Fibroblast of lung (primary cell): Measurements from ENCODE around the gene ZNF584. TPM values are rescaled to one million over a fixed set of nuclear protein-coding genes. Genes with fewer than 3 reads are reported as not detected.

Experiments
- DNase-seq, 2 donors: peaks; one replicate each; pipeline versions ENCODE4 v3.0.0 to v3.0.0-alpha.2; 2010; ENCODE audit warnings: low read depth in 2 of 2
- H2AFZ ChIP-seq: 2 replicates; pipeline ENCODE4 v1.5.1; 2012; ENCODE audit warnings: low read length, control low read depth, inconsistent platforms
- H3K27ac ChIP-seq: 2 replicates; pipeline ENCODE4 v1.5.1; 2011; ENCODE audit warnings: low read length, control low read depth; ENCODE audit not compliant: insufficient read depth
- H3K27me3 ChIP-seq: 2 replicates; pipeline ENCODE4 v1.5.1; 2011; ENCODE audit warnings: mild to moderate bottlenecking, low read length; ENCODE audit not compliant: control insufficient read depth, insufficient read depth
- H3K36me3 ChIP-seq: 2 replicates; pipeline ENCODE4 v1.5.1; 2011; ENCODE audit warnings: low read length; ENCODE audit not compliant: control insufficient read depth, insufficient read depth
- H3K4me1 ChIP-seq: 2 replicates; pipeline ENCODE4 v1.5.1; 2011; ENCODE audit warnings: low read length; ENCODE audit not compliant: control insufficient read depth, insufficient read depth; ENCODE audit errors: extremely low read depth
- H3K4me2 ChIP-seq: 2 replicates; pipeline ENCODE4 v1.5.1; 2011; ENCODE audit warnings: low read length, control low read depth; ENCODE audit not compliant: insufficient read depth; ENCODE audit errors: extremely low read depth
- H3K4me3 ChIP-seq, 4 experiments: fragments of 200-600 bp in 1 of 4; sonication (generic) in 1 of 4; replicated peaks in 1 of 4; 2 replicates each; pipeline ENCODE4 v1.5.1; 2011 to 2016; ENCODE audit warnings: low read length in 4 of 4, low read depth in 3 of 4, mild to moderate bottlenecking in 3 of 4, control low read depth in 2 of 4, inconsistent platforms in 1 of 4, mixed read lengths in 1 of 4; ENCODE audit not compliant: insufficient read depth in 1 of 4; ENCODE audit errors: control extremely low read depth in 1 of 4
- H3K79me2 ChIP-seq: 2 replicates; pipeline ENCODE4 v1.5.1; 2012; ENCODE audit warnings: mild to moderate bottlenecking, low read length, inconsistent platforms; ENCODE audit not compliant: control insufficient read depth, insufficient read depth
- H3K9ac ChIP-seq: 2 replicates; pipeline ENCODE4 v1.5.1; 2011; ENCODE audit warnings: mild to moderate bottlenecking, low read length, control low read depth; ENCODE audit not compliant: insufficient read depth
- H3K9me3 ChIP-seq: 2 replicates; pipeline ENCODE4 v1.5.1; 2012; ENCODE audit warnings: low read depth, low read length; ENCODE audit not compliant: control insufficient read depth, insufficient read depth
- H4K20me1 ChIP-seq: 2 replicates; pipeline ENCODE4 v1.5.1; 2011; ENCODE audit warnings: low read length; ENCODE audit not compliant: control insufficient read depth, insufficient read depth; ENCODE audit errors: extremely low read depth
- CTCF ChIP-seq, 2 donors: IDR thresholded peaks in 1 of 2; conservative IDR thresholded peaks in 1 of 2; 1 replicate in 1 of 2; 2 replicates in 1 of 2; pipeline ENCODE4 v1.5.1; 2011 to 2012; ENCODE audit warnings: low read length in 2 of 2, control low read depth in 1 of 2, inconsistent platforms in 1 of 2, low read depth in 1 of 2, mild to moderate bottlenecking in 1 of 2
- EZH2 ChIP-seq: IDR thresholded peaks from 2 replicates; pipeline ENCODE4 v1.5.1; 2012; ENCODE audit warnings: low read length, control low read depth, mild to moderate bottlenecking; ENCODE audit errors: missing control alignments
- polyA plus RNA-seq, 2 donors: library from polyadenylated mRNA; depleted of rRNA in 1 of 2; stranded (reverse) in 1 of 2; unstranded in 1 of 2; fragments of >200 nt; gene quantifications; 2 replicates each; pipeline ENCODE4 v1.2.1, GENCODE V29; 2011 to 2012; ENCODE audit warnings: missing spikeins in 1 of 2
- total RNA-seq: library from RNA; depleted of rRNA; stranded (reverse); fragments of >200 nt; gene quantifications from 2 replicates; pipeline ENCODE4 v1.2.1, GENCODE V29; 2014

Gene ZNF584
- total and polyA plus RNA-seq, 2 donors (not counting 1 experiment from before 2014, with no cell fraction given) = 11.7 to 18.8 TPM

- no peak overlapping the region for H3K27ac ChIP-seq
- H3K9me3 ChIP-seq = peaks cover 19% of the 10 kb centered on the region
Observed at GRCh38 chr19:58429745-58430144, 21.3 kb downstream of the ZNF584 start.

GRCh38 chr19:58434217-58434616 lies 25.8 kb downstream of the ZNF584 start:
- H3K27ac ChIP-seq = no peak overlapping the region

More at GRCh38 chr19:58429745-58430144, 21.3 kb downstream of the ZNF584 start:
- no peaks in the 10 kb centered on the region for H3K4me1 ChIP-seq
- DNase-seq = no peak
- H3K79me2 ChIP-seq = no peaks in the 10 kb centered on the region
- H4K20me1 ChIP-seq = no peaks in the 10 kb centered on the region
- no peaks in the 10 kb centered on the region for H3K27me3 ChIP-seq
- H3K9ac ChIP-seq = no peak overlapping the region
- no peak overlapping the region for H3K4me2 ChIP-seq
- no peak overlapping the region for H2AFZ ChIP-seq
- no peak overlapping the region for H3K4me3 ChIP-seq
- peaks cover 5% of the 10 kb centered on the region for H3K36me3 ChIP-seq
- no peak for TF ChIP-seq CTCF (conservative IDR thresholded peaks at IDR 0.05 in 1 of 2, IDR thresholded peaks at IDR 0.05 in 1 of 2; ENCODE audit: low read depth in 1 of 2, low read length in 2 of 2)
- TF ChIP-seq EZH2 = no peak

More at GRCh38 chr19:58434217-58434616, 25.8 kb downstream of the ZNF584 start:
- H3K4me2 ChIP-seq = no peak overlapping the region
- no peaks in the 10 kb centered on the region for H4K20me1 ChIP-seq
- DNase-seq = peak; percentile 46 to 51
- no peaks in the 10 kb centered on the region for H3K27me3 ChIP-seq
- H3K9ac ChIP-seq = no peak overlapping the region
- H3K9me3 ChIP-seq = peaks cover 20% of the 10 kb centered on the region
- no peaks in the 10 kb centered on the region for H3K4me1 ChIP-seq
- no peak overlapping the region for H3K4me3 ChIP-seq
- H3K36me3 ChIP-seq = peaks cover 12% of the 10 kb centered on the region
- no peak overlapping the region for H2AFZ ChIP-seq
- no peak for TF ChIP-seq EZH2
- TF ChIP-seq CTCF (conservative IDR thresholded peaks at IDR 0.05 in 1 of 2, IDR thresholded peaks at IDR 0.05 in 1 of 2; ENCODE audit: low read depth in 1 of 2, low read length in 2 of 2) = no peak
- peaks cover 6% of the 10 kb centered on the region for H3K79me2 ChIP-seq
